MCF 10A (cell line): Measurements from ENCODE around the gene B4GALT1. TPM values are rescaled to one million over a fixed set of nuclear protein-coding genes. Genes with fewer than 3 reads are reported as not detected.

Experiments
- BruUV-seq: library from RNA; stranded (reverse); fragments of 400-500 nt; replicated peaks from 2 replicates; lab custom pipeline; 2021; lab: Mats Ljungman, UMichigan
- CTCF ChIA-PET: fragments of 300-600 bp; sonication (Branson Sonifier 250); formaldehyde crosslinking; extraction: SDS; loops from one replicate; lab custom pipeline; 2021; ENCODE audit warnings: antibody characterized with exemption, inconsistent platforms; lab: Yijun Ruan, JAX
- POLR2A ChIA-PET: fragments of 300-600, 350-650 bp; sonication (Branson Sonifier 250); formaldehyde crosslinking; extraction: SDS; loops from one replicate; lab custom pipeline; 2020; ENCODE audit warnings: antibody characterized with exemption, inconsistent platforms; lab: Yijun Ruan, JAX
- DNase-seq: peaks from one replicate; pipeline ENCODE4 v3.0.0-alpha.2; 2018; ENCODE audit not compliant: unreplicated experiment
- H3K27ac Mint-ChIP-seq: one replicate; pipeline ENCODE4 v1.8.0; 2022; ENCODE audit warnings: mild to moderate bottlenecking, low read depth, mixed read lengths; ENCODE audit not compliant: unreplicated experiment
- H3K27me3 Mint-ChIP-seq: one replicate; pipeline ENCODE4 v1.8.0; 2022; ENCODE audit warnings: mixed read lengths; ENCODE audit not compliant: insufficient read depth, unreplicated experiment
- H3K36me3 Mint-ChIP-seq: one replicate; pipeline ENCODE4 v1.8.0; 2022; ENCODE audit warnings: mild to moderate bottlenecking, moderate library complexity, mixed read lengths; ENCODE audit not compliant: insufficient read depth, unreplicated experiment
- H3K4me1 Mint-ChIP-seq: one replicate; pipeline ENCODE4 v1.8.0; 2022; ENCODE audit warnings: mixed read lengths; ENCODE audit not compliant: insufficient read depth, unreplicated experiment
- H3K4me3 Mint-ChIP-seq: one replicate; pipeline ENCODE4 v1.8.0; 2022; ENCODE audit warnings: mild to moderate bottlenecking, moderate library complexity, mixed read lengths; ENCODE audit not compliant: unreplicated experiment
- H3K9me3 Mint-ChIP-seq: one replicate; pipeline ENCODE4 v1.8.0; 2022; ENCODE audit warnings: mixed read lengths; ENCODE audit not compliant: unreplicated experiment
- CTCF ChIP-seq: fragments of 200-600 bp; IDR thresholded peaks from one replicate; pipeline ENCODE4 v1.8.0; 2022; ENCODE audit warnings: antibody characterized with exemption, mild to moderate bottlenecking; ENCODE audit not compliant: unreplicated experiment
- intact Hi-C: fragments of 100-400 bp; cut with micrococcal nuclease; formaldehyde crosslinking; loops from 2 replicates; pipeline ENCODE4 v1.14.1; 2022
- total RNA-seq: library from RNA; stranded (reverse); gene quantifications from 2 replicates; pipeline ENCODE4 v1.2.3, GENCODE V29; 2022

B4GALT1 gene
- total RNA-seq, 1 experiment from 2014 or later: 184 TPM

- H3K4me3 Mint-ChIP-seq: peak overlapping the region; percentile 96
- ChIA-PET CTCF (interaction anchor here (0.8 to 2.7 kb wide), 4 partner anchors 25 to 68 kb away, joined by 3 to 13 read pairs (median 6); no protein-coding TSS in a partner anchor), POLR2A (interaction anchor here (0.5 to 12.0 kb wide), 21 partner anchors 7 to 523 kb away, joined by 3 to 242 read pairs (median 5); partner anchors contain the start of genes B4GALT1, BAG1, CHMP5 and DNAJA1)
- TF ChIP-seq CTCF: no peak
- H3K27me3 Mint-ChIP-seq: no peaks in the 10 kb centered on the region
- H3K4me1 Mint-ChIP-seq: peaks cover 73% of the 10 kb centered on the region
- H3K36me3 Mint-ChIP-seq: peaks cover 26% of the 10 kb centered on the region
- DNase-seq: peak; percentile 45
- peak overlapping the region; percentile 89 for H3K27ac Mint-ChIP-seq
- BruUV-seq: no TSS peak
- H3K9me3 Mint-ChIP-seq: no peaks in the 10 kb centered on the region
- intact Hi-C loops: no loop called here
These were observed 8.9 kb downstream of the B4GALT1 start for GRCh38 chr9:33157960-33158842.

GRCh38 chr9:33155393-33155792, 11.7 kb downstream of the B4GALT1 start:
- Mint-ChIP-seq H3K4me1 (peaks cover 77% of the 10 kb centered on the region), H3K27me3 (no peaks in the 10 kb centered on the region), H3K9me3 (no peaks in the 10 kb centered on the region), H3K36me3 (peaks cover 26% of the 10 kb centered on the region), H3K27ac (peak overlapping the region; percentile 59), H3K4me3 (no peak overlapping the region)
- TF ChIP-seq CTCF: no peak
- ChIA-PET POLR2A (interaction anchor here (0.6 to 2.2 kb wide), 7 partner anchors 12 to 371 kb away, joined by 3 to 12 read pairs (median 3); partner anchors contain the start of gene B4GALT1), CTCF (interaction anchor here (1.5 kb wide), 1 partner anchor 22 kb away, joined by 4 read pairs; no protein-coding TSS in a partner anchor)
- intact Hi-C loops: no loop called here
- no TSS peak for BruUV-seq
- DNase-seq: no peak

- H3K27me3 Mint-ChIP-seq: no peaks in the 10 kb centered on the region
- H3K4me1 Mint-ChIP-seq: peaks cover 75% of the 10 kb centered on the region
- CTCF ChIA-PET: interaction anchor here (0.5 to 1.5 kb wide), 2 partner anchors 15 to 21 kb away, joined by 3 to 4 read pairs; no protein-coding TSS in a partner anchor
- no peak for TF ChIP-seq CTCF
- peaks cover 30% of the 10 kb centered on the region for H3K36me3 Mint-ChIP-seq
- BruUV-seq: no TSS peak
- no peaks in the 10 kb centered on the region for H3K9me3 Mint-ChIP-seq
- H3K4me3 Mint-ChIP-seq: no peak overlapping the region
- intact Hi-C loops: no loop called here
- no peak for DNase-seq
- POLR2A ChIA-PET: interaction anchor here (0.8 to 2.2 kb wide), 4 partner anchors 9 to 93 kb away, joined by 3 to 12 read pairs (median 6); partner anchors contain the start of gene B4GALT1
- no peak overlapping the region for H3K27ac Mint-ChIP-seq
These were observed 12.8 kb downstream of the B4GALT1 start for GRCh38 chr9:33154371-33154770.

- Mint-ChIP-seq H3K9me3 (no peaks in the 10 kb centered on the region), H3K27ac (peak overlapping the region; percentile 42), H3K4me3 (no peak overlapping the region), H3K36me3 (peaks cover 31% of the 10 kb centered on the region), H3K4me1 (peaks cover 73% of the 10 kb centered on the region), H3K27me3 (no peaks in the 10 kb centered on the region)
- no peak for DNase-seq
- ChIA-PET CTCF (no interaction called here), POLR2A (interaction anchor here (0.7 to 6.0 kb wide), 4 partner anchors 10 to 40 kb away, joined by 3 to 67 read pairs (median 6); no protein-coding TSS in a partner anchor)
- intact Hi-C loops: no loop called here
- TF ChIP-seq CTCF: no peak
- no TSS peak for BruUV-seq
These were observed 13.5 kb downstream of the B4GALT1 start for GRCh38 chr9:33153666-33154065.
